GM06990 (cell line): ENCODE results near the gene ZNF124.

Experiments
- DNase-seq: peaks from one replicate; pipeline ENCODE4 v3.0.0-alpha.2; 2011; ENCODE audit not compliant: insufficient read length; ENCODE audit errors: extremely low read depth
- H3K27me3 ChIP-seq: replicated peaks from 2 replicates; pipeline ENCODE4 v1.6.0; 2011; ENCODE audit warnings: low read length; ENCODE audit not compliant: control insufficient read depth, insufficient read depth
- H3K36me3 ChIP-seq: 2 replicates; pipeline ENCODE4 v1.5.1; 2011; ENCODE audit warnings: low read length; ENCODE audit not compliant: control insufficient read depth, insufficient read depth
- H3K4me3 ChIP-seq: replicated peaks from 2 replicates; pipeline ENCODE4 v1.5.1; 2011; ENCODE audit warnings: low read depth, mild to moderate bottlenecking, control low read depth, low read length
- TF ChIP-seq, protein P1 (sequence below): IDR thresholded peaks from 2 replicates; pipeline ENCODE4 v1.5.1; 2011; ENCODE audit warnings: low read length, control low read depth, mild to moderate bottlenecking, inconsistent platforms; ENCODE audit not compliant: insufficient read depth, poor library complexity, severe bottlenecking

The ZNF124 gene

GRCh38 chr1:247110627-247111258 lies 61.1 kb downstream of the ZNF124 start:
- Histone ChIP-seq H3K27me3 (no peaks in the 10 kb centered on the region), H3K36me3 (no peaks in the 10 kb centered on the region), H3K4me3 (no peak overlapping the region)
- no peak for DNase-seq
- TF ChIP-seq, protein P1, sequence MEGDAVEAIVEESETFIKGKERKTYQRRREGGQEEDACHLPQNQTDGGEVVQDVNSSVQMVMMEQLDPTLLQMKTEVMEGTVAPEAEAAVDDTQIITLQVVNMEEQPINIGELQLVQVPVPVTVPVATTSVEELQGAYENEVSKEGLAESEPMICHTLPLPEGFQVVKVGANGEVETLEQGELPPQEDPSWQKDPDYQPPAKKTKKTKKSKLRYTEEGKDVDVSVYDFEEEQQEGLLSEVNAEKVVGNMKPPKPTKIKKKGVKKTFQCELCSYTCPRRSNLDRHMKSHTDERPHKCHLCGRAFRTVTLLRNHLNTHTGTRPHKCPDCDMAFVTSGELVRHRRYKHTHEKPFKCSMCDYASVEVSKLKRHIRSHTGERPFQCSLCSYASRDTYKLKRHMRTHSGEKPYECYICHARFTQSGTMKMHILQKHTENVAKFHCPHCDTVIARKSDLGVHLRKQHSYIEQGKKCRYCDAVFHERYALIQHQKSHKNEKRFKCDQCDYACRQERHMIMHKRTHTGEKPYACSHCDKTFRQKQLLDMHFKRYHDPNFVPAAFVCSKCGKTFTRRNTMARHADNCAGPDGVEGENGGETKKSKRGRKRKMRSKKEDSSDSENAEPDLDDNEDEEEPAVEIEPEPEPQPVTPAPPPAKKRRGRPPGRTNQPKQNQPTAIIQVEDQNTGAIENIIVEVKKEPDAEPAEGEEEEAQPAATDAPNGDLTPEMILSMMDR = no peak

DNA sequence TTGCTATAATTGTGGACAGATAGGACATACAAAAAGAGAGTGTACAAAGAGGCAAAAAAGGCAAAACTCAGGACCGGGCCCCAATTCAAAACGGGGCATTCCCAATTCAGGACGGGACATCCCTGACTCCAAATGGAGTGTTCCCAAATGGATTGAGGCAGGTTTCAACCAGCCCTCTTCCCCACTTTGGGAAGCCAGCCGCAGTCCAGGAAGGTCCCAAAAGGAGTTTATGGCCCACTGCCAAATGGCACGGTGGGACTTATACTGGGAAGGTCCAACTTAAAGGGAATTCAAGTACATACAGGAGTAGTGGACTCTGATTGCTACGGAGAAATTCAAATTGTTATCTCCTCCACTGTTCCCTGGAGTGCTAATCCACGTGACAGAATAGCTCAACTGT lies 64.1 kb downstream of the ZNF124 start:
- no peak for DNase-seq
- TF ChIP-seq, protein P1 = no peak

DNA sequence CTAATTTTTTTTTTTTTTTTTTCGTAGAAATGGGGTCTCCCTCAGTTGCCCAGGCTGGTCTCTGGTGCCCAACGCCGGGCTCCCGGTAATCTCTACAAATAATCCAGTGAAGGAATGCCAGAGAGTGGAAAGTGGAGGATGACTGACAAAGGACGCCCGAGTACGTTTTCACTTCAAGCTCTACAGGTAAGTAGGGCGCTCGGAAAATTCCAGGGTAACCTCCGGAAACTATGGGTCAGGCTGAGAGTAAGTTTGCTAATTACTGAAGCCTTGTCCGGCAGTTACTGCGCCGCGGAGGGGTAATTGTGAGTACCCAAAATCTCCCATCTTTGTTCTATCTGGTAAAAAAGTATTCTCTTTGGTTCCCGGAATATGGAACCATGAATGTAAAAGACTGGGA lies 65.9 kb downstream of the ZNF124 start:
- no peak overlapping the region for H3K4me3 ChIP-seq
- H3K27me3 ChIP-seq = no peaks in the 10 kb centered on the region
- peaks cover 2% of the 10 kb centered on the region for H3K36me3 ChIP-seq
- TF ChIP-seq, protein P1 = no peak
- no peak for DNase-seq

More for the DNA sequence above, 64.1 kb downstream of the ZNF124 start:
- Histone ChIP-seq H3K36me3 (no peaks in the 10 kb centered on the region), H3K27me3 (no peaks in the 10 kb centered on the region), H3K4me3 (no peak overlapping the region)
